HPDE6-E6E7 (cell line): ENCODE data around the gene ARHGEF40.
"Not testable (repeated sequence)": the region's sequence is repeated elsewhere in the genome, so short reads cannot be mapped to it uniquely, and the experiment has no call there.

Experiments used
- DNase-seq: peaks from one replicate; pipeline ENCODE4 v3.0.0; 2011; ENCODE audit warnings: missing footprints; ENCODE audit errors: extremely low spot score

The ARHGEF40 gene

DNA sequence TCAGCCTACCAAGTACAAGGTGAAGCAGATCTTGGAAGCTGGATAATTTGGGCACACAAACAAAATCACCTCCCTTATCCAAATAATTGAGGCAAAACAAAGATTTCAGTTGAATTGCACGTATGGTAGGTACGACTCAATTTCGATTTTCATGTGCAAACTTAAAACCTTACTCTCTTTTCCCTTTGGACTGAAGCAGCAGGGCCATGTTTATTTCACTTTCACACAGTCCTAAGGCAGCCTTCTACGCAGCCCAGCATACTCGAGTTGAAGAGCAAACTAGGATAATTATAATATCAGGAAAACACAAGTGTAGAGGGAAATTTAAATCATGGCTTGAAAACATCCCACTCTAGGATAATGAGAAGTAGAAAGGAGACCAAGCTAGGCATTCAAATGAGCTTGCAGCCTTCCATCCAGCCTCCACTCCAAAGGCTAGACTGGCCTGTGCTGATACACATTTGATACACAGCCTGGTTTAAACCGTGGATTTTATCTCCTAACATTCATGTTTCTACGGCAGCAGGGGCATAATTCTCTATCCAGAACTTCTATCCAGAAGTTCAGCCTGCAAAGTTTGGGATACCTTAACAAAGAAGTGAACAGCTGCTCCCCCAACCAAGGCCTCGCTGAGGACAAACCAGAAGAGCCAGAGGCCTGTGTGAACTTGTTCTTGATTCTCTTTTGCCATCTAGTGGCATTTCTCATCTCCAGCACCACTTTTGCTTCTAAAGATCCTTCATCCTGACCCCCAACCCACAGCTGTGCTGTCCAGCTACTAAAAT lies 30.3 kb upstream of the ARHGEF40 start:
- DNase-seq, result peak; percentile 74

DNA sequence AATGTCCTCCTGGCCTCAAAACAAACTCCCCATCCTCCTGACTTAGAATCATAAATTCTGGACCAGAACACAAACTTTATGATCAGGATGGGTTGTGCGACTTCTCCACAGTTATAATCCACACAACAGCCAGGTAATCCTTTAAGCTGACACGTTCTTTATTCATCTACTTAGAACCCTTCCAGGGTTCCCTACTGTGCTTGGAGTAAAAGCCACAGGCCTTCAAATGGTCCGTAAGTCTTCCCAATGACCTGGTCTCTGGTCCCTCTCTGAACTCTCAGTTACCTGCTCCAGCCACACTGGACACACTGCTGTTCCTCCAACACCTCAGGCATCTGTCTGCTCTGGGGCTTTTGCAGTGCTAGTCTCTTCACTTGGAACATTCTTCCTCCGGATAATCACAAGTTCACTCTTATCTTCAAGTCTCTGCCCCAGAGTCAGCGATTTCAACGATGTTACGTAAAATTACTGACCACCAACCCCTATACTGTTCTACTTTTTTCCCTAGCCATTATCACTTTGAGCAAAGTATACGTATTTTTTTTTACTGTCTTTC lies 29.7 kb upstream of the ARHGEF40 start:
- DNase-seq, result no peak

DNA sequence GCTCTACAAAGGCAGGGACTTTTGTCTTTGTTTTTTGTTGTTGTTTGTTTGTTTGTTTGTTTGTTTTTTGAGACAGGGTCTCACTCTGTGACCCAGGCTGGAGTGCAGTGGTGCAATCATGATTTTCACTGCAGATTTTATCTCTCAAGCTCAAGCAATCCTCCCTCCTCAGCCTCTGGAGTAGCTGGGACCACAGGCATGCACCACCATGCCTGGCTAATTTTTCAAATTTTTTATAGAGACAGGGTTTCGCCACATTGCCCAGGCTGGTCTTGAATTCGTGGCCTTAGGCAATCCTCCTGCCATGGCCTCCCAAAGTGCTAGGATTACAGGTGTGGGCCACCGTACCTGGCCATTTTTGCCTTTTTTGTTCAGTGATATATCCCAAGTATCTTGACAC lies 29.2 kb upstream of the ARHGEF40 start:
- not testable (repeated sequence) for DNase-seq

DNA sequence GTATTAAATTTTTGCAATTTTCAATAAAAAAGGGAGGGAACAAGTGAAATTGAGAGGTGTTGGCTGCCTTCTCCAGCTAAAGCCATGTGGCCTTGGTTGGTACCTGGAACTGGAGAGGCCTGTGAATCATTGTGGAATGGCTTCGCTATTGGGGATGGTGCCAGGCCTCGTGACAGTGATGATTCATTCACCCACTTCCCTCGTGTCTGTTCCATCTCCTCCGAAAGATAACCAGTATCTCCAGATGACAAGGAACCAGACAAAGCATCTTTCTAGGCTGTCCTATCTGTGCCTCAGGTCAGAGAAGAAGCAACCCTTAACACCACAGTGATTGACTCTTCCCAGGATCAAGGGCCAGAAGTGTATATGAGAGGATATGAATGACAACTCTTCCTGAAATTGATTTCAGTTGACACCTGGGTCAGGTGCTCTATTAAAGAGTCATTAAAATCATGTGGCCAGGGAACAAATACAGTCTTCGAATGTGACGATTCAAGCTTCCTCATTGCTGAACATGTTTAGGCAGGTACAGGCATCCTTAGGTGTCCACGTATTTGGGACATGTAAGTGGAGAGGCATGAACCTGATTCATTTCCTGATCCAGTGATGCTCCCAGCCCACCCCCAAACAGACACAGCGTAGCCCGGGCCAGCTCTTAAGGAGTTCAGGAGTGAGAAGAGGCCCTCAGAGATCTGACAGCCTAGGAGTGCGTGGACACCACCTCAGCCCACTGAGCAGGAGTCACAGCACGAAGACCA lies 28.2 kb upstream of the ARHGEF40 start, which contains the start of gene RNASE7:
TSS of gene RNASE7 (plus strand) at position 687 of the 758 bp plus-strand sequence. CDS start 631 bp downstream, outside the sequence.
- DNase-seq, result peak; percentile 89

DNA sequence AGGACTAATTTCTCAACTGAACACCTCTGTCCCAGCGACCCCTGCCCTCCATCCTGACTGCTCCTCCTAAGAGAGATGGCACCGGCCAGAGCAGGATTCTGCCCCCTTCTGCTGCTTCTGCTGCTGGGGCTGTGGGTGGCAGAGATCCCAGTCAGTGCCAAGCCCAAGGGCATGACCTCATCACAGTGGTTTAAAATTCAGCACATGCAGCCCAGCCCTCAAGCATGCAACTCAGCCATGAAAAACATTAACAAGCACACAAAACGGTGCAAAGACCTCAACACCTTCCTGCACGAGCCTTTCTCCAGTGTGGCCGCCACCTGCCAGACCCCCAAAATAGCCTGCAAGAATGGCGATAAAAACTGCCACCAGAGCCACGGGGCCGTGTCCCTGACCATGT lies 27.2 kb upstream of the ARHGEF40 start:
- DNase-seq, result no peak

DNA sequence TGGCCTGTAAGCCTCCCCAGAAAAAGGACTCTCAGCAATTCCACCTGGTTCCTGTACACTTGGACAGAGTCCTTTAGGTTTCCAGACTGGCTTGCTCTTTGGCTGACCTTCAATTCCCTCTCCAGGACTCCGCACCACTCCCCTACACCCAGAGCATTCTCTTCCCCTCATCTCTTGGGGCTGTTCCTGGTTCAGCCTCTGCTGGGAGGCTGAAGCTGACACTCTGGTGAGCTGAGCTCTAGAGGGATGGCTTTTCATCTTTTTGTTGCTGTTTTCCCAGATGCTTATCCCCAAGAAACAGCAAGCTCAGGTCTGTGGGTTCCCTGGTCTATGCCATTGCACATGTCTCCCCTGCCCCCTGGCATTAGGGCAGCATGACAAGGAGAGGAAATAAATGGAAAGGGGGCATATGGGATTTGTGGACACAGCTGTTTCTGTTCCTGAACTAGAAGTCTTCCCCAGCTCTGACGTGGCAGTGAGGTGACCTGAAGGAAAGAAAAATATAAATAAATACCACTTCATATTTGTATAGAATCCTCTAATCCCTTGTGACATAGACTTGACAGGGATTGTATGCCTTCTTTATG lies 26.6 kb upstream of the ARHGEF40 start:
- DNase-seq, result no peak

DNA sequence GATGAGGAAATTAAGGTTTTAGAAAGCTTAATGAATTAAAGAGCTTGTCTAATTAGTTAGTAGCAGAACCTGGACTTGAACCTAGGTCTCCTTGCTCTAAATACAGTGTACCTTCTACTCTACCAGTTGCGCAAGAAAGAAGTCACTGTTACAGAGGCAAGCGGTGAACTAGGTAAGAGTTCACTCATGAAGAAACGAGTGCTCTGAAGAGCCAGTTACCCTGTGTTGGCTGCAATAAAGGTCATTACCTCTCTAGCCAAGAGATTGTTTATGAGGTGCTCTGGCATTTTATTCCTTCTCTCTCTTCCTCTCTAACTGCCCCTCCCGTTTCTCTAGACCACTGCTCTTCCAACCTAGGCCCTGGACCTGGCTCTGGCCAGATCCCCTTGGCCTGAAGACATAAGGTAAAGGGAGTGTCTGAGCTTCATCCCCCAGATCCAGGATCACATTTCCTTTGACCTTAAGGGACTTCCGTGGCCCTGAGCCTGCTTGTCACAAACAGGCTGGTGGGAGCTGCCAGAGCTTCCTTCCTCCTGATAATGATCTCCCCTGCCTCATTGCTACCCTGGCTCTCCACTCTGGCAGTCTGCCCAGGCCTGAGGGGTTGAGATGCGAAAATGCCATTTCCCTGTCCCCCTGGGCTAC lies 26.0 kb upstream of the ARHGEF40 start:
- no peak for DNase-seq

DNA sequence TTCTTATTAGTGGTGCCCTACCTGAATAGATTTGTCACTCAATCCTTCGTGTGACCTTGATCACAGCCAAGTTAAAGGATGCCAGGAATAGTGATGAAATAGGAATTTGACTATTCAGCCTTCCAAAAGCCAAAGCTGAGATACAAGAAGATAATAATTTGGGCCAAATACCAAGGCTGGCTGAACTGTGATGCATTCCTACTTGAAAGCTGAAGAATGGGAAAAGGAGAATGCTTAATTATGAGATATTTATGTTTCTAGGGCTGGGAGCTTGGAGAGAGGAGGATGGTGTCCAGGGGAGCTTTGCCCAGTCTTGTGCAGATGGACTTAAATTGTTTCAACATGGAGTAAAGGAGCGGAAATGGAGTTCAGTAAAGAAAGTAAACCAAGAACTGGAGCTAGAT lies 22.7 kb upstream of the ARHGEF40 start:
- no peak for DNase-seq

DNA sequence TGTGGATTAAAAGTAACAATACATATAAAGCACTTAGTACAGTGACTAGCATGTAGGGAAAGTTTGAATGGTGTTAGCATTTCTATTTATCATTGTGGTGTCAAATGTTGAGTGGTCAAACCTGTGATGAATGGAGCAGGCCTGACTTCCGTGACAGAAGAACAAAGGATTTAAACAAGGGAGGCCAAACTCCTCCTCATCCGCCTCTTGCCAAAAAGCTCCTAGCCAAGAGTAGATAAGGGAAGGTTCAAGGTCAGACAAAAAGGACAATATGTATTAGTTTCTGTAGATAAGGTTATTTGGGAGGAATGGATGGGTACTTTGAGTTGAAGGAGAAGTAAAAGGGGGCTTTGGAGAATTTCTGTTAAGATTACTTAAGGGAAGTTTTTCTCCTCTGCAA lies 21.5 kb upstream of the ARHGEF40 start:
- no peak for DNase-seq

DNA sequence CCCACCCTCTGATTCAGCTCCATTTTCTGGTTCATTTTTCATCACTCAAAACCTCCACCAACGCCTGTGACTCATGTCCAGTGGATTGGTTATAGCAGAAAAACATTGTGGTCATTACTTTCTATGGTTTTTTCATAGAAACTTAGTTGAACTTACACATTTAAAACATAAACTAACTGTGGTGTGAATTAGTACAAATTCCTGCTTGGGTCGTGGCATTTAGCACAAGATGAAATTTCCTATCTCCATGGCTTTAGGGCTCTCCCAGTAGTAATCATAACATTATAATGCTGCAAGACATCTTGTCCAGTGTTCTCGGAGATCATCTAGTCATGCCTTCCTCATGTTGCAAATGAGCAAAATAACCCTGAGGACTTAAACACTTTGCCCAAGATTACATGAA lies 20.8 kb upstream of the ARHGEF40 start:
- DNase-seq, result no peak

DNA sequence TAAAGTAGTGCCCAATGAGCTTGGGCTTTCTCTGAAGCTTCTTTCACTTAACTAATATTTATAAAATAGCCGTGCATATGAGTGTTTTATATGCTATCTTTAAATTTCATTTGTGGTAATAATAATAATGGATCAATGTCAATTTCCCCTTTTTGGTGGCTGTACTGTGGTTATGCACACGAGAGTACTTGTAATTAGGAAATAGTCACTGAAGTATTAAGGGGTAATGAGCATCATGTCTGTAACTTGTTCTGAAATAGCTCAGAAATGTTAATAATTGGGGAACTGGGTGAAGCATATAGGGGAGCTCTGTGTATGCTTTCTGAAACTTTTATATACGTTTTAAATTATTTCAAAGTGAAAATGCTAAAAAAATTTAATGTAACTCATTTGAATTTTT lies 19.5 kb upstream of the ARHGEF40 start:
- DNase-seq, result no peak

DNA sequence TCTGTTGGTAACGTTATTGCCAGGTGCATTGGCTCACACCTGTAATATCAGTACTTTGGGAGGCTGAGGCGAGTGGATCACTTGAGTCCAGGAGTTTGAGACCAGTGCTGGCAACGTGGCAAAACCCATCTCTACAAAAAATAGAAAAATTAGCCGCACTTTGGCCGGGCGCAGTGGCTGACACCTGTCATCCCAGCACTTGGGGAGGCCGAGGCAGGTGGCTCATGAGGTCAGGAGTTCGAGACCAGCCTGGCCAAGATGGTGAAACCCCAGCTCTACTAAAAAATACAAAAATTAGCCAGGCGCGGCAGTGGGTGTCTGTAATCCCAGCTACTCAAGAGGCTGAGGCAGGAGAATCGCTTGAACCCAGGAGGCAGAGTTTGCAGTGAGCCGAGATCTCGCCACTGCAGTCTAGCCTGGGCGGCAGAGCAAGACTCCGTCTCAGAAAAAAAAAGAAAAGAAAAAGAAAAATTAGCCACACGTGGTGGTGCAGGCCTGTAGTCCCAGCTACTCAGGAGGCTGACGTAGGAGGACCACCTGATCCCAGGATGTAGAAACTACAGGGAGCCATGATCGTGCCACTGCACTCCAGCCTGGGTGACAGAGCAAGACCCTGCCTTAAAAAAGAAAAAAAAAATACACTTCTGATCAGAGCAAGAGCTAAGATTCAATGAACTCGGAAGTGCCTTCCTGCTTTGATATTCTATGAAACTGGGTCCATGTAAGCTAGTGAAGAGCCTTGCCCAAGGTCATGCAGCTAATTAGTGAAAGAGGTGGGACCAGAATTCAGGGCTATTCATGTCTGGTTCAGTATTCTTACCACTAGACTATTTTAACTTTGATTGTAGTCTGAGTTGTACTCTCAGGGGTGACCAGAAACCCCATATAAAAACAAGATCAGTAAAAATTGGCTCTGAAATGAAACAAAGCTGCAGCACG lies 16.7 kb upstream of the ARHGEF40 start:
- DNase-seq, result no peak

DNA sequence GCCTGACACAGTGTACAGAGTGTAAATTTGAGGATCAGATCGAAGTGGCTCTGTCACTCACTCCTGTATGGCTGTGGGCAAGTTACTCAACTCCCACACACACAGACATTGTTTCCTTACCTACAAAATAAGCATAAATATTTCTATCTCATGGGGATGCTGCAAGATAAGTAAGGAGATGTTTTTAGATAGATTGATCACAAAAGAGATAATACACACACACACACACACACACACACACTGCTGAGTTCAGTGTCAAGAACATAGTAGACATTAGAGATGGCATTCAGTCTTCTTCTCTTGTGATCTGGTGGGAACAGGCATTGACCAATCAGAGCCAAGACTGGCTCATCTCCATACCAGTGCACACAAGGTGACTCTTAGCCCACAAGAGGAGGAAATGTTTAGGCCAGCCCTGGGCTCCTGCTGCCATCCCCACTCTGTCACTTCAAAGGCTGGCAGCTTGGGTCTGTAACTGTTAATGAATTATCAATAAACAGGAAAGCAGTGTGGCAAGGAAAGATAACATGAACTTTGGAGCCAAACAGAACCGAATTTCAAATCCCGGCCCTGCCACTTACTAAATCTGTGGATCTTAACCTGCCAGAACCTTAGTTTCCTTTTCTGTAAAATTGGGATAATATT lies 15.9 kb upstream of the ARHGEF40 start:
- DNase-seq, result no peak

DNA sequence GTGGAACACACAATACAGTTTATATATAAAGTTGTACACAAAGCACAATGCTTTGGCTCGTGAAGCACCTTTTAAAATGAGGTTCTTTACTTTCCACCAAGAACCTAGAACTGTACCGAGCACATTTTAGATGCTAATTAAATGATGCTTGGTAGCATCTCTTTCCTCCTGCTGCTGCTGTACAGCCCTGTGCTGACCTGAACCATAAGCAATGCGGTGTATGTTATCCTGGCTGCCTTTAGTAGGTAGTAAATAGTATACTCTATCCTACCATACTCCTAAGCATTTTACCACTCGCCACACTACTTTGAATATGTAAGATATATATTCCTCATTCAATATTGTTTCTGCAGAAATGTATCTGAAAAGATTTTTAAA lies 15.3 kb upstream of the ARHGEF40 start:
- DNase-seq, result no peak

DNA sequence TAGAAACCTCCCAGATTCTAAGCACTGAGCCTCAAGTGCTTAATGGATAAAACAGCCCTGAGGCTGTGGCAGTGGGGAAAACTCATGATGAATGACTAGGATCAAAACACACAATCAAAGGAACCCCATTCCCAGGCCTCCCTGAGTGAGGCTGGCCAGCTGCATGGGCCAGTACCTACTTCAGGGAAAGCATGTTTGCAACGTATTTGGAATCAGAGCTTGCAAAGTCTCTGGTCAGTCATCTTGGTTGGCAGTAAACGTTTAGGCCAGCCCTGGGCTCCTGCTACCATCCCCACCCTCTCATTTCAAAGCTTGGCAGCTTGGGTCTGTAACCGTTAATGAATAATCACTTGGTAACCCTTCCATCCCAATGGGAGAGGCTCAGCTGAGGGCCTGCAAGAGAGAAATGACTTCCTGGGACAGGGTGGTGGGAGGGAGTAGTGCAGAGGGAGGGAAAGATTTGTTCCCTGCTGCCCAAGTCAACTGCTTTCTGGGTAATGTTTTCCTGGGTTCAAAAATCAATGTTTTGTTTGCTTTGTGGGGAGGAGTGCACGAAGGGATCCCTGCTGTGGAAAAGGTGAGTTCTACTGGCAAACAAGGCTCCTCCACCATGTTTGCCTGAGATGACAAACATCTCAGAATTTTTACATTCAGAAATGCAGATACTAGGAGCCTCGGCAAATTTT lies 14.5 kb upstream of the ARHGEF40 start:
- DNase-seq, result no peak

DNA sequence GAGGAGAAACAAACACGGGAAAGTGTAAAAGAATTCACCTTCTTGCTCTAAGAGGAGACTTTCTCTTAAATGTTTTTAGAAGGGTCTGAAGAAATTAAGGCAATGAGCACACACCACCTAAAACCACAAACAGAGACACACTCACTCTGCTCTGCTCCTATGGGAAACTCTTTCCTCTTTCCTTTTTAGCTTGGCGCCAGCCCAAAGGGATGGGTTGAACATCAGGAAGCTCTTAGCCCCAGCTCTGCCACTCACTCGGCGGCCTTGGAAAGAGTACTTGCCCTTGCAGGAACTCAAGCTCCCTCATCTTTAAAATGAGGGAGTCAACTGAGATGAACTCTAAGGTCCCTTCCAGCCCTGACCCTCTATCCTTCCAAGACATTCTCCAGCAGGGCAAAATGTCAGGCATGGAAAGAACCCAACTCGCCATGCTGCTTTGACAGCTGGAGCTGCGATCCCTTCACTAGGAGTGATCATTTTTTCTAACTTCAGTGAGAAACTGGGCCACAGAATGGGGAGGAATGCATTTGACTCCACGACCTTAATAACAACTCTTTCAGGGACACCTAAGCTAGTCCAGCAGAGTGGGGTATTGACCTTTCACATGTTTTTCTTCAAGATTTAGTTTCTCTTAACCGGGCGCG lies 13.5 kb upstream of the ARHGEF40 start:
- no peak for DNase-seq

DNA sequence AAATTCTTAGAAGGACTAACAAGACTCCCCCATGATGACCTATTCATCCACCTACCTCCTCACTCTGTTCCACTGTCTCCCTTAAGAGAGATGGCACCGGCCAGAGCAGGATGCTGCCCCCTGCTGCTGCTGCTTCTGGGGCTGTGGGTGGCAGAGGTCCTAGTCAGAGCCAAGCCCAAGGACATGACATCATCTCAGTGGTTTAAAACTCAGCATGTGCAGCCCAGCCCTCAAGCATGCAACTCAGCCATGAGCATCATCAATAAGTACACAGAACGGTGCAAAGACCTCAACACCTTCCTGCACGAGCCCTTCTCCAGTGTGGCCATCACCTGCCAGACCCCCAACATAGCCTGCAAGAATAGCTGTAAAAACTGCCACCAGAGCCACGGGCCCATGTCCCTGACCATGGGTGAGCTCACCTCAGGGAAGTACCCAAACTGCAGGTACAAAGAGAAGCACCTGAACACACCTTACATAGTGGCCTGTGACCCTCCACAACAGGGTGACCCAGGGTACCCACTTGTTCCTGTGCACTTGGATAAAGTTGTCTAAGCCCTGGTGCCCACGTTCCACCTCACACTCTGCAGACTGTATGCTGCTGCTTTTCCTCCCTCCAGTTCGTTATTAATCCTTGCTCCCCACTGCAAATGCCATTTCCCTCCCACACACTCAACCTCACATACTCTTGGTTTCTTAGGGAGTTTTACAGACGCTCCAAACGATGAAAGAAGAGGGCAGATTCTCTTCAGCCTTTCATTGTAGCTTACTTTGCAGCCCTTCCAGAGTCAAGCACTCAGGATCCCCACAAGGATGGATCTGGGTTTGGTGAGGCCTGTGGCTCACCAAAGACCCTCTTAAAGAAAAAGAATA lies 12.1 kb upstream of the ARHGEF40 start, which contains the start of gene RNASE8:
TSS of gene RNASE8 (plus strand) at position 20 of the 873 bp plus-strand sequence. CDS start at position 91, 71 bp downstream.
- DNase-seq, result no peak

DNA sequence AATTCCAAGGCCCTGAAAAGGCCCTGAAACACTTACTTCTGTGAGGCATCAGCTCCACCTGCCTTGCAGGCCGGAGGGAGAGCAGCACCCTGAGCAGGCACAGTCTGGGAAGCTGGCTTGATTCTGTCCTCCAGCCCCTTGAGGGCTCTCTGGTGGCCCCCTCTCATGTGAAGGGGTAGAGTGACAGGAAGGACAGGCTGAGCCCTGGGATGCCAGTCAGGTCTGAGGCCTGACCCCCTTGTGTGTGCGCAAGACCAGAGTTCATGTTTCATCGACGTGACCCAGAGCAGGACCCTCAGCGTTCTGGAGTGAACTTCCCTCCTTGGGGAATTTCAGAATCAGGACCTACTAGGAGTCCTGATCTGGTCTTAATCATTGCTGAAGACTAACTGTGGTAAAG lies 11.2 kb upstream of the ARHGEF40 start:
- no peak for DNase-seq
